ENCODE measurements around the gene KNDC1. TPM values are rescaled to one million over a fixed set of nuclear protein-coding genes. Genes with fewer than 3 reads are reported as not detected.

Gene KNDC1
- total and polyA plus RNA-seq, 2 of the 4 experiments (the other 2 are of a cell fraction): 0.18 to 1.1 TPM

DNA sequence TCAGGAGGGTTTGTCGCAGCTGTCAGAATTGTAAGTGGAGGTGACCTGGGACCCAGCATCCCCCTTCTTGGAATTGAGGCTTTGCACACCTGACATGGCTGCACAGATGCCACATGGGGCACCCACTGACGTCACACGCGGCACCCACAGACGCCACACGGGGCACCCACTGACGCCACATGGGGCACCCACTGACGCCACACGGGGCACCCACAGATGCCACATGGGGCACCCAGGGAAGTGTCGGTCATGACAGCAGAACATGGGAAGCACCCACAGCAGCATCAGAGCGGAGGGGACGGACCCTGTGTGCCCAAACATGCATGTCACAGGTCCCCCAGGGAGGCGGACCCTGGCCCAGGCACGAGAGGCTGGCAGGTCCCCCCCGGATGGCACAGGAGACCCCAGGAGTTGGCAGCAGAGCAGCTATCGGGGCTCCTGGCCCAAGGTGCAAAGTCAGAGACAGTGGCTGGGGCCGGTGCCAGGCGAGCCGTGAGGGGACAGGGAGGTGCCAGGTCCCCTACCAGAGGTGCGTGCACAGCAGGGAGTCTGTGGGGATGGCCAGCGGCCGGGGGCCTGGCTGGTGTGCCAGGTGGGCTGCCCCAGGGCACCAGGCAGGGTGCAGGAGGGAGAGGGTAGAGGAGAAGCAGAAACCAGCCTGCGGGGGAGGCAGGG lies 21.1 kb downstream of the KNDC1 start:
- Histone ChIP-seq H3K56ac (ENCODE audit: extremely low read depth, insufficient read depth, low read length) (no peak overlapping the region), H2BK5ac (ENCODE audit: low read depth, low read length, poor library complexity, severe bottlenecking) (no peak overlapping the region), H2BK15ac (ENCODE audit: low read depth, low read length) (no peak overlapping the region), H3K9me3 (ENCODE audit: control insufficient read depth, insufficient read depth, low read length) (no peaks in the 10 kb centered on the region), H3K4me1 (ENCODE audit: control insufficient read depth, insufficient read depth, low read length) (no peaks in the 10 kb centered on the region), H4K91ac (ENCODE audit: insufficient read depth, low read depth, low read length) (no peak overlapping the region), H4K20me1 (ENCODE audit: insufficient read depth, low read length) (no peaks in the 10 kb centered on the region), H3K4me2 (ENCODE audit: low read depth, low read length) (no peak overlapping the region), H3K9ac (ENCODE audit: low read depth, low read length) (no peak overlapping the region), H3K9me1 (ENCODE audit: insufficient read depth, low read length) (no peaks in the 10 kb centered on the region), H2BK120ac (ENCODE audit: low read depth, low read length) (no peak overlapping the region), H2AFZ (replicated peaks; ENCODE audit: low read length, poor library complexity) (no peak overlapping the region), H3K23ac (ENCODE audit: low read depth, low read length) (no peak overlapping the region), H2AK9ac (replicated peaks; ENCODE audit: low read depth, low read length, poor library complexity) (no peak overlapping the region), H3K27me3 (ENCODE audit: control insufficient read depth, insufficient read depth, low read length) (no peaks in the 10 kb centered on the region), H2BK20ac (ENCODE audit: low read depth, low read length) (no peak overlapping the region), H2AK5ac (ENCODE audit: low read depth, low read length) (no peak overlapping the region), H3K36me3 (ENCODE audit: control insufficient read depth, insufficient read depth, low read length) (peaks cover 2% of the 10 kb centered on the region), H4K8ac (ENCODE audit: low read depth in 2 of 2, low read length in 2 of 2) (no peak overlapping the region), H3K4me3 (ENCODE audit: insufficient read depth, low read depth, low read length) (no peak overlapping the region), H4K5ac (ENCODE audit: low read depth, low read length) (no peak overlapping the region), H3K14ac (replicated peaks; ENCODE audit: low read depth, low read length) (no peak overlapping the region), H3K4ac (ENCODE audit: low read depth, low read length) (no peak overlapping the region), H3K18ac (ENCODE audit: low read depth, low read length) (no peak overlapping the region), H3K27ac (ENCODE audit: insufficient read depth, low read length) (no peak overlapping the region), H3K79me1 (ENCODE audit: low read depth in 1 of 2, low read length in 2 of 2) (no peaks in the 10 kb centered on the region)
- in situ Hi-C loops (cut with MboI; ENCODE audit: low sequenced_read_pairs): no loop called here
- no peak for ATAC-seq (ENCODE audit: low read depth)
- POLR2A ChIA-PET (ENCODE audit: unreplicated experiment): no interaction called here
- no peak for TF ChIP-seq MAFK (IDR thresholded peaks at IDR 0.05; ENCODE audit: low read depth, low read length)
- TF ChIP-seq MXI1 (IDR thresholded peaks at IDR 0.05; ENCODE audit: borderline replicate concordance, low read depth, low read length): no peak
- TF ChIP-seq, protein P1, sequence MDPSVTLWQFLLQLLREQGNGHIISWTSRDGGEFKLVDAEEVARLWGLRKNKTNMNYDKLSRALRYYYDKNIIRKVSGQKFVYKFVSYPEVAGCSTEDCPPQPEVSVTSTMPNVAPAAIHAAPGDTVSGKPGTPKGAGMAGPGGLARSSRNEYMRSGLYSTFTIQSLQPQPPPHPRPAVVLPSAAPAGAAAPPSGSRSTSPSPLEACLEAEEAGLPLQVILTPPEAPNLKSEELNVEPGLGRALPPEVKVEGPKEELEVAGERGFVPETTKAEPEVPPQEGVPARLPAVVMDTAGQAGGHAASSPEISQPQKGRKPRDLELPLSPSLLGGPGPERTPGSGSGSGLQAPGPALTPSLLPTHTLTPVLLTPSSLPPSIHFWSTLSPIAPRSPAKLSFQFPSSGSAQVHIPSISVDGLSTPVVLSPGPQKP (IDR thresholded peaks at IDR 0.05; ENCODE audit: borderline replicate concordance, low read depth, low read length): no peak
- TF ChIP-seq, protein P2, sequence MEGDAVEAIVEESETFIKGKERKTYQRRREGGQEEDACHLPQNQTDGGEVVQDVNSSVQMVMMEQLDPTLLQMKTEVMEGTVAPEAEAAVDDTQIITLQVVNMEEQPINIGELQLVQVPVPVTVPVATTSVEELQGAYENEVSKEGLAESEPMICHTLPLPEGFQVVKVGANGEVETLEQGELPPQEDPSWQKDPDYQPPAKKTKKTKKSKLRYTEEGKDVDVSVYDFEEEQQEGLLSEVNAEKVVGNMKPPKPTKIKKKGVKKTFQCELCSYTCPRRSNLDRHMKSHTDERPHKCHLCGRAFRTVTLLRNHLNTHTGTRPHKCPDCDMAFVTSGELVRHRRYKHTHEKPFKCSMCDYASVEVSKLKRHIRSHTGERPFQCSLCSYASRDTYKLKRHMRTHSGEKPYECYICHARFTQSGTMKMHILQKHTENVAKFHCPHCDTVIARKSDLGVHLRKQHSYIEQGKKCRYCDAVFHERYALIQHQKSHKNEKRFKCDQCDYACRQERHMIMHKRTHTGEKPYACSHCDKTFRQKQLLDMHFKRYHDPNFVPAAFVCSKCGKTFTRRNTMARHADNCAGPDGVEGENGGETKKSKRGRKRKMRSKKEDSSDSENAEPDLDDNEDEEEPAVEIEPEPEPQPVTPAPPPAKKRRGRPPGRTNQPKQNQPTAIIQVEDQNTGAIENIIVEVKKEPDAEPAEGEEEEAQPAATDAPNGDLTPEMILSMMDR (conservative IDR thresholded peaks at IDR 0.05; ENCODE audit: low read depth, low read length): no peak
- TF ChIP-seq, protein P3, sequence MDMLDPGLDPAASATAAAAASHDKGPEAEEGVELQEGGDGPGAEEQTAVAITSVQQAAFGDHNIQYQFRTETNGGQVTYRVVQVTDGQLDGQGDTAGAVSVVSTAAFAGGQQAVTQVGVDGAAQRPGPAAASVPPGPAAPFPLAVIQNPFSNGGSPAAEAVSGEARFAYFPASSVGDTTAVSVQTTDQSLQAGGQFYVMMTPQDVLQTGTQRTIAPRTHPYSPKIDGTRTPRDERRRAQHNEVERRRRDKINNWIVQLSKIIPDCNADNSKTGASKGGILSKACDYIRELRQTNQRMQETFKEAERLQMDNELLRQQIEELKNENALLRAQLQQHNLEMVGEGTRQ (IDR thresholded peaks at IDR 0.05; ENCODE audit: low read depth, low read length): no peak
- no peak for TF ChIP-seq CHD1 (IDR thresholded peaks at IDR 0.05; ENCODE audit: low read depth, low read length)
- no peak for TF ChIP-seq RCOR1 (IDR thresholded peaks at IDR 0.05; ENCODE audit: insufficient replicate concordance, low read length)
- TF ChIP-seq NFE2L2 (IDR thresholded peaks at IDR 0.05; ENCODE audit: low read depth, low read length): no peak
- no peak for TF ChIP-seq RFX5 (IDR thresholded peaks at IDR 0.05; ENCODE audit: low read depth, low read length)
- TF ChIP-seq SMC3 (IDR thresholded peaks at IDR 0.05; ENCODE audit: low read depth, low read length): no peak
- TF ChIP-seq BHLHE40 (IDR thresholded peaks at IDR 0.05; ENCODE audit: low read depth, low read length): no peak
- TF ChIP-seq MAZ (IDR thresholded peaks at IDR 0.05; ENCODE audit: borderline replicate concordance, low read depth, low read length): no peak
- no peak for TF ChIP-seq FOS (IDR thresholded peaks at IDR 0.05; ENCODE audit: low read depth, low read length)
- no peak for TF ChIP-seq RAD21 (IDR thresholded peaks at IDR 0.05; ENCODE audit: low read length)
- TF ChIP-seq CEBPB (IDR thresholded peaks at IDR 0.05; ENCODE audit: low read depth, low read length): no peak
- no TSS peak for BruUV-seq (replicated peaks)
- CTCF ChIA-PET: no interaction called here
- dilution Hi-C loops (cut with HindIII; ENCODE audit: low sequenced_read_pairs, unreplicated experiment): no loop called here
- WGBS, 2 experiments (ENCODE audit: extremely low coverage in 2 of 2, insufficient read length in 1 of 2): 90% methylated on average over 20 of the region's 23 CpGs; no CpG with 5 or more reads in 1 of the 2 experiments
- no peak for DNase-seq
- intact Hi-C loops (cut with micrococcal nuclease): no loop called here
